Epithelial cell of prostate (primary cell): ENCODE data around the gene EEF1A2.

Source experiments
- DNase-seq: peaks from one replicate; pipeline ENCODE4 v3.0.0-alpha.2; 2011; ENCODE audit warnings: low read depth, low spot score
- H3K27ac ChIP-seq: fragments of 450-650 bp; 2 replicates; pipeline ENCODE4 v1.5.1; 2017; ENCODE audit warnings: mild to moderate bottlenecking

Gene EEF1A2

DNA sequence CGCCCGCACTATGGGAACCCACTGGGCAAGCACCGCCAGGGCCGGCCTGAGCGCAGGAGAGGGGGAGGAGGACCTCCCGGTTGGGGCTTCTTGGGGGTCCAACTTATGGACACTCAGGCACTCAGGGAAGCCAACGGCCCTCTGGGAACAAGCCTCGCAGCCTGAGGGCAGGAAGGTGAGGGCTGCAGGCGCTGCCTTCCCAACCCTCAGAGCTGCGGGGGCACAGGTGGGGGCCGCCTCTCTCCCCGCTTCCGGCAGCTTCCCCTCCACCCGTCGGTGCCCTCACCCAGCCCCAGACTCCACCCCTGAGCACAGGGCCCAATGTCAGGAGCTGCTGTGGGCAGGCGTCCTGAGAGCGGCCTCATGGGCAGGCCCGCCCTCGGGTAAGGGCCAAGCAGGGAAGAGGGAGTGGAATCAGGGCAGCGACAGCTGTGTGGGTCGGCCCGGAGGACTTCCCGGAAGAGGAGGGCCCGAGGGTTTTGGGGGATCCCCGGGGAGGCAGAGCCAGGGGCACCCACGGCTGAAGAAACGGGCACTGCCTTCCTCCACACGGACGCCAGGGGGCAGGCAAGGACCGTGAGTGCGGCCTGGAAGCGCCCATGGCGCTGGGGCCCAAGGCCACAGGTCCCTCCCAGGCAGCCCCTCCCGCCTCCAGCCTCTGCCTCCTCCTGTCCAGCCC lies 38.8 kb upstream of the EEF1A2 start:
- H3K27ac ChIP-seq, result peak overlapping the region; percentile 82
- peak; percentile 77 for DNase-seq

DNA sequence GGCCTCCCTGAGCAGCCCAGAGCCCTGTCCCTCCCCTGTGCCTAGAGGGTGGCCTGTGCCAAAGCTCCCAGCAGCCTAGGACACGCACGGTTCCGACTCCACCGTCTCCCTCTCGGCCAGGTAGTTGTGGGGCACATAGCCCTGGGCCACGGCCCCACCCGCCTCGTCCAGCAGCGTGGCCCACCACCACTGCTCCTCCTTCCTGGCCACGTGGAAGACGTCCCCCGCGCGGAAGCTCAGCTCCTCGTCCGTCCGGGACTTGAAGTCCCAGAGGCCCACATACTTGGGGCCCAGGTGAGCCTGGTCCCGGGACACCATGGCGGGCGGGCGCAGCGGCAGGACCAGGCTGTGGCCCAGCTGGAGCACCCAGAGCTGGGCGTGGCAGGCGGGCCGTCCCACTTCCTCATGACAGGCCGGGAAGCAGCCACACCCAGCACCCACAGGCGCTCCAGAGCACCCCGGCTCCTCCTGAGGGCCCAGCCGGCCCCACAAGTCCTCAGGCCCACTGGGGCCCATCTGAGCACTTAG lies 38.2 kb upstream of the EEF1A2 start, which contains the start of gene PTK6:
PTK6 (minus strand) TSS at position 380 of the 528 bp plus-strand sequence; CDS start at position 318, 62 bp downstream.
- peak within 1 kb of the TSS; percentile 82 for H3K27ac ChIP-seq
- DNase-seq, result no peak

DNA sequence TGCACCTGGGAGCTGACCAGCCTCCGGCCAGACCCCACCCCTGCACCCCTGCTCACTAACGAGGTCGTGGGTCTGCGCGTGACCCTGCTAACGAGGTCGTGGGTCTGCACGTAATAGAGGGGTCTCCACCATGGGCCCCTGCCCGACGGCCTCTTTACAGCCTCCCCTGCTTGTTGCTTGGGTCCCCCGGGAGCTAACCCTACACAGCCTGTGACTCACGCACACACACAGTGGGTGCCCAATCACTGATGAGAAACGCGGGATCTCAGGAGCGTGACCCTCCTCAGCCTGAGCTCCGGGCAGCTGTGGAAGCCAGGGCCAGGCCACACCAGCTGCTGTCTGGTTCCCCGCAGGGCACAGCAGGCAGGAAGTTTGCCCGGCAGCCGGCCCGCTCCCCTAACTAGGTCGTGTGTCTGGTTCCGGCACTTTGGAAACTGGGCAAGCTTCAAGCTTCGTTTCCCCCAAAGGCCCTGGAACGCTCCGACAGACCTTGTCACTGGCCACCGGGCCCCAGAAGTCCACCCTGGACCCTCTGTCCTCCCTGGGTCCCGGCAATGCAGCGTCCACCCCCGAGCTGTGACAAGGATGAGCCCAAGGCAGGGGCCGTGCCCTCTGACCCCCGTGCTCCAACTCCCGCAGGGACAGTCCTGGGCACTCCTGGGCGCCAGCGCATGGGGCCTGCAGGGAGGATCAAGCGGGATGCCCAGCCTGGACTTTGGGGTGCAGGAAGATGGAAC lies 37.5 kb upstream of the EEF1A2 start:
- DNase-seq, result no peak
- H3K27ac ChIP-seq, result peak overlapping the region; percentile 82

DNA sequence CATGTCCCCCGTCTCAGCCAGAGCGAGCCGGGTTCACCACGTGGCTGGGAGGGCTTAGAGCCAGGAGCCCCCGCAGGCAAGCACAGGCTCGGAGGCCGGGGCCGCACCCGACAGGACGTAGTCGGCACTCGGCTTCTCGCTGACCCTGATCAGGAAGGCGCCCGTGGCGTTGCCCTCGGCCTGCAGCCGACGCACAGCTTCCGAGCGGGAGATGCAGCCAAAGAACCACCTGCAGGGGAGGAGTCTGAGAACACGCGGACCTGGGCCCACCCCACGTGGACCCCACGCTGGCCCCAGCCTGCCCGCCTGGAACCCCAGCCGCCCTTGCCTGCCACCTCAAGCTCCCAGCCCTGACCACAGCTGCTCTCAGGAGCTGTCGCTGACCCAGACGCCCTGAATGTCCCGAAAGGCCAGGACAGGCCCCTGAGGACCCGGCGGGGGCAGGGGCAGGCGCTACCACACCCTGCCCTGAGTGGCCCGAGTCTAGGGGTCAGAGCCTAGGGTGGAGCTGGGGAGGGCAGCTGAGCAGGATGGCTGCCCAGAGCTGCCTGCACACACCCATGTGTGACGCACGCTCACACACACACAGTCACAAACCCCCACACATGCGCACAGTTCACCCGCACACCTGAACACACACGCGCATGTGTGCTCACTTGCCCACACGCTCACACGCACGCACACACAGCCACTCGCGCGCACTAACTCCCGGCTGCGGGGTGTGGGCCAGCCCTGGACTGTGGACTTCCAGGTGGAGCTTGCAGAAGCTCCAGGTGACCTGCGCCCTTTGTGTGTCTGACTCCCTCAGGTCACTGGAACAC lies 36.2 kb upstream of the EEF1A2 start:
- no peak for DNase-seq
- peak overlapping the region; percentile 76 for H3K27ac ChIP-seq

DNA sequence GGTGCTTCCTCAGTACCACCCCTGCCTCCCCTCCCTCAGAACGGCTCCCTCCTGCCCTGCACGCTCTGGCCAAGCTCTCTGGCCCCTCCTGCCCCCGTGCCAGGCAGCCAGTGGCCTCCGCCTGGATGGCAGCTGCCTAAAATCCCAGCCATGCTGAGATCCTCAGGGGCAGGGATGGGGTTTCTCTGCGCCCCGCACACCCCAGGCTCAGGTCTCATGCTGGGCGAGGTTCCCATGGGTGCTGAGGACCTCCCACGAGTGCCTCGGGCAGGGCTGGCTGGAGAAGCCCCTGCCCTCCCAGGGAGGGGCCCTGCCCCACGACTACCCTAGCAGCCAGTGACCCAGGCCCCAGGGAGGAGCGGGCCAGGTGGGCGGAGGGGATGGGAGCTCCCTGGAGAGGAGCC lies 35.5 kb upstream of the EEF1A2 start:
- peak overlapping the region; percentile 76 for H3K27ac ChIP-seq
- no peak for DNase-seq

DNA sequence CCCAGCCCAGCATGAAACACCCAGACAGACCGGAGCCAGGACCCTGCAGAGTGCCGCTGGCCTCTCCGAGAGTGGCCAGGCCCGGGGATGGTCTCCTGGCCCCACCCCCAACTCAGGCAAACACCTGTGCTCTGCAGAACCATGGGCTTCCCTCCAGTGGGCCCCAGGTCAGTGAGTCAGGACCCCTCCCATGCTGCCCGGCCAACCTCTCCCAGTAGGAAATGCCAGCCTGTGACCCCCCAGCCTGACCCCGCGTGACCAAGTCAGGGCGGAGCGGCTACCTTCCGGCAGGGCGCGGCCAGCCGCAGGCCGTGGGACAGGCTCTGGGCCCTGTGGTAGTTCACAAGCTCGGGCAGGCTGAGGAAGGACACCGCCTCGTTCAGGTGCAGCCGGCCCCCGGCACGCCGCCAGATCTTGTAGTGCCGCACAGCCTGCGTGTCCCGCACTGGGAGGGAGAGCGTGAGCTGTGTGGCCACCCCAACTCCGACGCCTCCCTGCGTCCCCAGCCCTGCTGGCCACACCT lies 35.0 kb upstream of the EEF1A2 start:
- no peak for DNase-seq
- peak overlapping the region; percentile 76 for H3K27ac ChIP-seq

DNA sequence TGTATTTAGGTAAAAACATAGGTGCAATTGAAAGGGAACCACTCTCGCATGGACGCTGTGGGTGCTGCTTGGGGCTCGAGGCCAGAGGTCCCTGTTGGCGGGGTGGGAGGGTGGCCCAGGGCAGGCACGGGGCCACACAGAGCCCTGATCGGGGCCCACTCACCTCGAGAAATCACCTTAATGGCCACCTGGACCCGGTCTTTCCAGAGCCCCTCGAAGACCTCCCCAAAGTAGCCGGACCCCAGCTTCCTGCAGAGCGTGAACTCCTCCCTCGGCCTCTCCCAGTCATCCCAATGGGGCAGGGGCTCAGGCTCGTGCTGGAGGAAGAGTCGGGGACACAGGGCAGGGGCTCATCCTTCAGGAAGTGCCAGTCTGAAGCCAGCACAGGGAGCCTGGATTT lies 34.5 kb upstream of the EEF1A2 start:
- peak overlapping the region; percentile 76 for H3K27ac ChIP-seq
- no peak for DNase-seq

DNA sequence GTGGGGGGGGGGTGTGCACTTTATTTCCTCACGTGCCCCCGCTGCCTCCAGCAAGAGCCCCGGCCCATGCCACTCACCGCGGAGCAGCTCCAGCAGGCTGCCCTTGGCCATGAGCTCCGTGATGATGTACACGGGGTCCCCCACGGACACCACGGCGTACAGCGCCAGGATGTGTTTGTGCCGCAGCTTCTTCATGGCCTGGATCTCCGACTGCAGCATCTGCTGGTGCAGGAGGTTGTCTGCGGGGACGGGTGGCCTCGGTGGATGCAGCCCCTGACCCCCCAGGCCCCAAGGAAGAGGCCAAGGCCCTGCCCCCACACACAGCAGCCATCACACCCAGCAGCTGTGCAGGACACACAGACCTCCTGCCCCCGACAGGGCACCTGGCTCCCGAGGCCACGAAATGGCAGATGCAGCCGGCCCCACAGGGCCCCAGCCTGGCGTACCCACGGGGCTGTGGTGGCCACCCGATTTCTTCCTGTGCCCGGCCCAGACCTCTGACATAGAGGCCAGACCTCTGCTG lies 33.6 kb upstream of the EEF1A2 start:
- H3K27ac ChIP-seq, result no peak overlapping the region
- DNase-seq, result no peak

DNA sequence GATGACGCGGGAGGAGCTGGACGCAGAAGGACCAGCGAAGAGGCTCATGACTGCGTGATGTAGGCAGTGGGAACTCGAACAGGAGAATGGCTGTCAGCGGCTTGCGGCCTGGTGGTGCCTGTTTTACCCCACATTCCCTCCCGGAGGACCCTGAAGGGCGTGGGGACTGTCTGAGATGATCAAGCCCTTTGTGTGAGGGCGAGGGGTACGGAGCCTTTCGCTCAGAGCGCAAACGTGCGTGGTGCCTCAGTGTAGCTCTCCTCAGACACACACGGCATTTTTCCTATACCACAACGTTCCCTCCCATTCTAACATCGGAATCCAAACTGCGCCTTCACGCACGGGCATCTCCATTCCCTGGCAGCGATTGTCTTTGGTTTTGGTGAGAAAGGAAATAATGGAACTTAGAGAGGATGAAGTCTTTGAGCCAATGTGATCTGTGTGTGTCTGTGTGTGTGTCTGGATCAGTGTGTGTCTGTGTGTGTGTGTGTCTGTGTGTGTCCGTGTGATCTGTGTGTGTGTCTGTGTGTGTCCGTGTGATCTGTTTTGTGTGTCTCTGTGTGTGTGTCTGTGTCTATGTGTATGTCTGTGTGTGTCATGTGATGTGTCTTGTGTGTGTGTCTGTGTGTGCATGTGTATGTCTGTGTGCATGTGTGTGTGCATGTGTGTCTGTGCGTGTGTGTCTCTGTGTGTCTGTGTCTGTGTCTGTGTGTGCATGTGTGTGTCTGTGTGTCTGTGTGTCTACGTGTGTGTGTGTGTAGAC lies 33.0 kb upstream of the EEF1A2 start:
- H3K27ac ChIP-seq, result no peak overlapping the region
- no peak for DNase-seq

DNA sequence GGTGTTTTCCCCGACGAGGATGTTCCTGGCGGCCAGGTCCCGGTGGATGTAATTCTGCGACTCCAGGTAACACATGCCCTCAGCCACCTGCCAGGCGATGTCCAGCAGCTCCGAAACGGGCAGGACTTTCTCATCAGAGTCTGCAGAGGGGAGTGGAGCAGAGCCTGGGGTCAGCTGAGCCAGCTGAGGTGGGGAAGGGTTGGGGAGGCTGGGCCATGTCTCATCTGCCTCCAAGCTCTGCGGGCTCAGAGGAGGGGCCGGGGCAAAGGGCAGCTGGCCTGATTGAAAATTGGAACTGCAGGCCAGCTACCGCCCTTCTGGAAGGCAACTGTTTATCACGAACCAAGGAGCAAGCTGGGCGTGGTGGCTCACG lies 31.9 kb upstream of the EEF1A2 start:
- no peak overlapping the region for H3K27ac ChIP-seq
- no peak for DNase-seq

DNA sequence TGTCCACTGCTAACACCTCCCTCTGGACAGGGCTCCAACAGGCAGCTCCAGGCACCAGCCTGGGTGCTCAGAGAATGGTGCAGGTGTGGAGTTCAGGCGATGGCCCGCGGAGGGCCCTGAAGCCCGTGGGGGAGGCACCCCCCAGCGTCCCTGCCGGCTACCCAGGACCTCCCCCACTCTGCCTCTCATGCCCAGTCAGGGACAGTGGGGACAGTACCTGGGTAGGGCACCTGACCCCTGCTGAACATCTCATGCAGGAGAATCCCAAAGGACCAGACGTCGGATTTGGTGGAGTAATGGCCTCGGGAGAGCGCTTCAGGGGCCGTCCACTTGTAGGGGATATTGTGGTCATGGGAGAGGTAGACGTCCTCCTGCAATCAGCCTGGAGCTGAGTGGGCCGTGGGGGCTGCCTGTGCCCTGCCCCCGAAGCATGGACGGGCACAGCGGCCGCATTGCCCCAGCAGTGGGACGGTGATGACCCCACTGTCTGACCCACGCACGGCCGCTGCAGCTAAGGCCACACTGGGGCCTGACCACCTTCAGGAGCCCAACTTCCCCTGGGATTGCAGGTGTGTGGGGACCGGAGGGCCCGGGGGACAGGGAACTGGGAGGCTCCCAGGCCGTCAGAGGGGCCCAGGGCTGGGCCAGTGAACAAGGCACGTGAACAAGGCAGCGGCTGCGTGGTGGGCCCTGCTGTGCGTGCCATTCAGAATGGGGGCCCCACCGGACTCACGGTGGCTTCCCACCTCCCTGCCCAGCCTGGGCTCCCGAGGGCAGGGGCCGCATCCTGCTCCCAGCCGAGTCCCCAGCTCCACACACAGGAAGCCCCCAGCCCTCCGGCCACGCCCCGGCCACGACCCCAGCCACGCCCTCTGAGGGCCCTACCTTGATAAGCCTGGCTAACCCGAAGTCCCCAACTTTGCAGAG lies 31.2 kb upstream of the EEF1A2 start:
- no peak for DNase-seq
- no peak overlapping the region for H3K27ac ChIP-seq

DNA sequence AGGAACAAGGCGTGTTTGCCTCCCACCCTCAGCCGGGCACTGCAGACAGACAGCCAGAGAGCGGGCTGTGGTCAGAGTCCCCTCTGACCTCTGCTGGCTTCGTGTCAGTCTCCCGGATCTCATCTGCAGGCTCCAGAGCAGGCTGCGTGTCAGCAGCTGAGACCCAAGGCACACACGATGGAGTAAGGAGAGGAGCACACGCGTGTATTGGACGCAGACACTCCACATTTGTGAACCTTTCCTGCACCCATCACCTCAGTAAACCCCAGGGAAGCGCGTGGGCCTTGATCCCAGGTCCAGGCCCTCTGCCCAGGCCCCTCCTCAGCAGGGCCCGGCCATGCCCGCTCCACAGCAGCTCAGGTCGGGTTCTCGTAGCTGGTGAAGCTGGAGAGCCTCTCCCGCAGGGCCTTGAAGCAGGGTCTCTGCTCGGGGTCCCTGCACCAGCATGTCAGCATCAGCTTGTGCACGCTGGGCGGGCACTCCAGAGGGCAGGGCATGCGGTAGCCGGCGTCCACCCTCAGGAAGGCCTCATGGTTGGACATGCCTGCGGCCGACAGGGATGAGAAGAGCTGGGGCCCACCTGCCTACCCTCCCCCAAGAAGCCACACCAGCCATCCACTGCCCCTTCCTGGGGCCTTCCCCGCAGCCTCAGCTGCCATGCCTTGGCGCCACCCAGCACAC lies 30.4 kb upstream of the EEF1A2 start:
- no peak overlapping the region for H3K27ac ChIP-seq
- DNase-seq, result no peak

DNA sequence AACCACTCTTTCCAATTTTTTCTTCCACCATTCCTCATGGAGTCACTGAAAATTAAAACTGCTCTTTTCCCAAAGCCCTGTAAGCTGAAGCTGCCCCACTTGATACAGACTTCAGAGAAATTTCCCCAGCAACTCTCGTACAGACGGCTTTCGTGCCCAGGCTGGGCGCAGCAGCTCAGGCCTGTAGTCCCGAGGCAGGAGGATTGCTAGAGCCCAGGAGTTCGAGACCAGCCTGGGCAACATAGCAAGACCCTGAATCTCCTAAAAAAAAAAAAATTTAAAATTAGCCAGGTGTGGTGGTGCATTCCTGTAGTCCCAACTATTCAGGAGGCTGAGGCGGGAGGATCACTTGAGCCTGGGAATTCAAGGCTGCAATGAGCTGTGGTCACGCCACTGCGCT lies 28.3 kb upstream of the EEF1A2 start:
- DNase-seq, result no peak
- no peak overlapping the region for H3K27ac ChIP-seq

DNA sequence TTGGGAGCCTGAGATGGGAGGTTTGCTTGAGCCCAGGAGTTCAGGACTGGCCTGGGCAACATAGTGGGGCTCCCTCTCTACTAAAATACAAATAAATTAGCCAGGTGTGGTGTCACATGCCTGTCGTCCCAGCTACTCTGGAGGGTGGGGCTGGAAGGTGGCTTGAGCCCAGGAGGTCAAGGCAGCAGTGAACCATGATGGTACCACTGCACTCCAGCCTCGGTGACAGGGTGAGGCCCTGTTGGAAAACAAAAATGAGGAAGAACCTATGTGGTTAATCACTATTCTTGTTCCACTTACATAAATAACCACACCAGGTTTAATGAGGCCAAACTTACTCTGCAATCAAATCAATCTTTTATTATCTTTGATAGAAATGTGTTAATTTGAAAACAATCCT lies 27.1 kb upstream of the EEF1A2 start:
- H3K27ac ChIP-seq, result peak overlapping the region; percentile 41
- DNase-seq, result no peak

DNA sequence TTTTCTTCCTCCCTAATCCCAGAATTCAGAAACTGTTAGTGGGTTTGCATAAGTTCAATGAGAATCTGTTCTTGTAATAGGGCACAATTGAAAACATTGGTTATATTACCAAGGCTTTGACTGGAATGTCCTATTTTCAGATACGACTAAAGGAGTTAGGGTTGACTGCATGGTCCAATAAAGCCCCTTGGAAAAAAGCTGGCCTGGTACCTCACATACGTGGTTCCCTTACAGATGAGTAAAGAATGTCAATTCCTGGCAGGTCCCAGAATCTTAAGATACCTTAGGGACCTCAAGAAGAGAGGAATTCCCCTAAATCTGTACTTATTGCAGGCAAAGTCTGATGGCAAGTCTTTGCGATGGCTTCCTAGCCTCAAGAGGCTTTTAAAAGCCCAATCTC lies 26.3 kb upstream of the EEF1A2 start:
- no peak for DNase-seq
- peak overlapping the region; percentile 41 for H3K27ac ChIP-seq

DNA sequence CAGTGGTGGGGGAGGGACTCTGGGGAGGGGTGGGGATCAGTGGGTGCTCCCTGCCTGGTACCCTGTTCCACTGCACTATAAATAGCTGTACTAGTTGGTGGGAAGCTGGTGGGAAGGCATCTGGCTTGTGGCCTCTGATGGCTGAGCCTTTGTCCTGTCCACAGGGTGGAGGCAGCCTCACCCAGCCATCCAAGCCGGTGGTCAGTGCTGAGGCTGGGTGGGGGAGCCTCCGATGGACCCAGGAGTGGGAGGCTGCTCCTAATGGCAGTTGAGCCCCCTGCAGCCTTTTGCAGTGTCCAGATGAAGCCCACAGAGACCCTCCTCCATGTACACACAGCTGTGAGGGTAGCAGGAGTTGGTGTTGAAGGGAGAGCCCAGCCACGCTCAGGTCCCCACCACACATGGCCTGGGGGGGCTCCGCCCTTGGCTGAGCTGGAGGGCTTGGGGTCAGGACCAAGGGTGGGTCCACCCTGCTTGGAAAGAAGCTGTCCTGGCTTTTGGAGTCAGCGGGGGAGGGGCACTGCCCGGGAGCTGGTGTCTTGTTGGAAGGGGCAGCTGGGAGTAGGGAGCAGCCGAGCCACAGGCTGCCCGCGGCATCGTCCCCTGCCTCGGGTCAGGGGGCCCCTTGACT lies 24.2 kb upstream of the EEF1A2 start:
- no peak for DNase-seq
- no peak overlapping the region for H3K27ac ChIP-seq

DNA sequence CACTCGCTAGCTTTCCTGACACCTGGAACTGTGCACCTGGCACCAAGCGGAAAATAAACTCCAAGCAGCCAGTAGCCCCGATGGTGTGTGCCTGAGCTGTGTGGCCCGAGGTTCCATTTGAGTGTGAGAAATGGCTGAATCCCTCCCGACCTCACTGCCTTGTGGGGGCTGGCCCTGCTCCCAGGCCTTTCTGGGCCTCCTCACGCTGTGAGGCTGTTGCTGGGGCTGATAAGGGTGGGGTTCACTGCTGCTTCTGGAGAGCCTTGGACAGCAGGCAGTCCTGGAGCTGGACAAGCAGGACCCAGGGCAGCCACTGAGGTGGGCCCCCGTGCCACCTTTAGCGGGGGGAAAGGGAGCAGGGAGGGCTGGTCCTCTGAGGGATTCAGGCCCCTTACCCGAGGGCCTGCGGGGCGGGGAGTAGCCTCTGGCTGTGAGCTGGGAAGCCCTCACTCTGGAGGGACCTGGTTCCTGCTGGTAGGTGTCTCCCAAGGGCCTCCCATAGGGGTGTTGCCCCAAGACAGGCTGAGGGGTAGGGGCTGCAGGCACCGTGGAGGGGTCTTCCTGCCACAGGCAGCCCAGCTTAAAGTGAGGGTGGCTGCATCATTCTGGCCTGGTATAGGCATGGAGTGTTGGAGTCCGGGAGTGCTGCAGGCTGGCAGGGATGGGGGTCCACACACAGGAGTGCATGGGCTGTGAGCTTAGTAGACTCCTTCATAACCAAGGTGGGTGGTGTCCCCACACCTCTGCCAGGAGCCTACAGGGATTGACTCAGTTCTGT lies 23.4 kb upstream of the EEF1A2 start:
- DNase-seq, result no peak
- peak overlapping the region; percentile 89 for H3K27ac ChIP-seq
